HepG2 (cell line): Measurements from ENCODE around the gene NUDT14. TPM values are rescaled to one million over a fixed set of nuclear protein-coding genes. Genes with fewer than 3 reads are reported as not detected.

Experiments used
- ATAC-seq: fragments of 200-7000 bp; cut with Tn5 transposase; 3 replicates; pipeline ENCODE4 v1.9.1; 2020; ENCODE audit warnings: mild to moderate bottlenecking, moderate library complexity
- BruUV-seq: library from RNA; stranded (reverse); fragments of 400-500 nt; replicated peaks from 2 replicates; lab custom pipeline; 2021; lab: Mats Ljungman, UMichigan
- CTCF ChIA-PET: fragments of 300-600 bp; formaldehyde crosslinking; extraction: SDS; loops from one replicate; lab custom pipeline; 2021; ENCODE audit warnings: low total read pairs, inconsistent platforms, low intra/inter-chr PET ratio; lab: Yijun Ruan, JAX
- POLR2A ChIA-PET: fragments of 350-600 bp; sonication (Branson Sonifier 250); formaldehyde crosslinking; loops from one replicate; lab custom pipeline; 2020; ENCODE audit warnings: antibody characterized with exemption, inconsistent platforms; lab: Yijun Ruan, JAX
- DNase-seq: peaks from one replicate; pipeline ENCODE4 v3.0.0-alpha.2; 2015; ENCODE audit warnings: low spot score
- FAIRE-seq: peaks from 3 replicates; lab custom pipeline; 2011; peaks lifted over from hg19 to GRCh38; lab: Jason Lieb, UNC
- H2AFZ ChIP-seq: one replicate; pipeline ENCODE4 v1.6.1; 2011; ENCODE audit warnings: low read length, inconsistent platforms
- H3K27ac ChIP-seq: fragments of 300-600 bp; 3 replicates; pipeline ENCODE4 v1.8.0; 2011; ENCODE audit warnings: mixed run types, mild to moderate bottlenecking, mixed read lengths, low read length, inconsistent platforms; ENCODE audit not compliant: insufficient read depth; ENCODE audit errors: extremely low read length
- H3K27me3 ChIP-seq, 2 experiments: fragments of 200-600 bp in 1 of 2; 2 replicates in 1 of 2; 3 replicates in 1 of 2; pipeline versions ENCODE4 v1.6.0 to v1.8.0; 2011; ENCODE audit warnings: low read length in 2 of 2, mild to moderate bottlenecking in 2 of 2, moderate library complexity in 2 of 2, inconsistent platforms in 1 of 2; ENCODE audit not compliant: insufficient read depth in 2 of 2, control insufficient read depth in 1 of 2
- H3K36me3 ChIP-seq, 2 experiments: fragments of 200-600 bp in 1 of 2; replicated peaks in 1 of 2; 2 replicates in 1 of 2; 3 replicates in 1 of 2; pipeline versions ENCODE4 v1.5.1 to v1.8.0; 2011; ENCODE audit warnings: low read length in 2 of 2, inconsistent platforms in 1 of 2; ENCODE audit not compliant: insufficient read depth in 2 of 2, control insufficient read depth in 1 of 2
- H3K4me1 ChIP-seq: 2 replicates; pipeline ENCODE4 v1.5.1; 2012; ENCODE audit warnings: low read length, inconsistent platforms; ENCODE audit not compliant: insufficient read depth
- H3K4me2 ChIP-seq: 2 replicates; pipeline ENCODE4 v1.6.0; 2011; ENCODE audit warnings: low read depth, low read length, inconsistent platforms
- H3K4me3 ChIP-seq, 3 experiments: fragments of 200-600 bp in 1 of 3; sonication (generic), shearing (Covaris generic) in 1 of 3; replicated peaks in 1 of 3; 2 replicates each; pipeline ENCODE4 v1.5.1; 2011 to 2016; ENCODE audit warnings: low read length in 3 of 3, inconsistent platforms in 2 of 3, low read depth in 2 of 3, mild to moderate bottlenecking in 2 of 3, control low read depth in 1 of 3, mixed read lengths in 1 of 3; ENCODE audit not compliant: insufficient read depth in 1 of 3
- H3K79me2 ChIP-seq: one replicate; pipeline ENCODE4 v1.6.1; 2011; ENCODE audit warnings: low read length, inconsistent platforms; ENCODE audit not compliant: insufficient read depth
- H3K9ac ChIP-seq: 2 replicates; pipeline ENCODE4 v1.6.0; 2011; ENCODE audit warnings: mild to moderate bottlenecking, low read depth, low read length, inconsistent platforms; ENCODE audit not compliant: insufficient read depth
- H3K9me3 ChIP-seq: 2 replicates; pipeline ENCODE4 v1.5.1; 2012; ENCODE audit warnings: mild to moderate bottlenecking, low read length
- H4K20me1 ChIP-seq: 2 replicates; pipeline ENCODE4 v1.6.0; 2011; ENCODE audit warnings: inconsistent platforms, mild to moderate bottlenecking, low read length, moderate library complexity; ENCODE audit not compliant: insufficient read depth
- CENPBD1 ChIP-seq: sonication (generic); formaldehyde crosslinking; IDR thresholded peaks from 2 replicates; pipeline ENCODE4 v1.8.0; 2022; ENCODE audit warnings: missing genetic modification reagents, low read depth, mild to moderate bottlenecking, borderline replicate concordance
- MTA1 ChIP-seq: sonication (generic); formaldehyde crosslinking; IDR thresholded peaks from 2 replicates; pipeline ENCODE4 v1.4.0; 2020; ENCODE audit warnings: missing genetic modification reagents, mild to moderate bottlenecking, borderline replicate concordance
- NFE2 ChIP-seq: sonication (generic); formaldehyde crosslinking; IDR thresholded peaks from 2 replicates; pipeline ENCODE4 v1.4.0; 2020; ENCODE audit warnings: missing genetic modification reagents
- PAX8 ChIP-seq: sonication (generic); formaldehyde crosslinking; IDR thresholded peaks from 2 replicates; pipeline ENCODE4 v1.8.0; 2022; ENCODE audit warnings: mild to moderate bottlenecking, missing genetic modification reagents, borderline replicate concordance
- RBAK ChIP-seq: sonication (generic); formaldehyde crosslinking; IDR thresholded peaks from 2 replicates; pipeline ENCODE4 v1.5.1; 2020; ENCODE audit warnings: mild to moderate bottlenecking, missing genetic modification reagents
- TEAD2 ChIP-seq: sonication (generic); formaldehyde crosslinking; IDR thresholded peaks from 2 replicates; pipeline ENCODE4 v1.9.0; 2021; ENCODE audit warnings: missing genetic modification reagents
- TOE1 ChIP-seq: sonication (generic); formaldehyde crosslinking; IDR thresholded peaks from 2 replicates; pipeline ENCODE4 v1.4.0; 2020; ENCODE audit warnings: mild to moderate bottlenecking, missing genetic modification reagents
- ZNF503 ChIP-seq: sonication (generic); formaldehyde crosslinking; IDR thresholded peaks from 2 replicates; pipeline ENCODE4 v1.4.0; 2020; ENCODE audit warnings: missing genetic modification reagents
- WGBS: methylation state at CpG from one replicate; pipeline ENCODE4 v1.1.6; 2017; ENCODE audit warnings: low lambda C conversion rate; 5-methylcytosine and 5-hydroxymethylcytosine counted together
- in situ Hi-C: cut with HindIII; loops from 2 replicates; pipeline ENCODE4 v1.10.0; 2017; ENCODE audit warnings: low pct_unique_long_range_greater_than_20kb; ENCODE audit not compliant: extremely low pct_ligation_motif_present
- intact Hi-C: fragments of 100-400 bp; cut with micrococcal nuclease; formaldehyde crosslinking; loops from one replicate; pipeline ENCODE4 v1.10.0; 2022; ENCODE audit not compliant: unreplicated experiment
- polyA plus RNA-seq, 8 experiments: library from polyadenylated mRNA; depleted of rRNA in 3 of 8; stranded (reverse) in 7 of 8; unstranded in 1 of 8; fragments of >200 nt; fragmentation: Illumina TruSeq in 4 of 8; extraction: Trizol in 4 of 8; gene quantifications; 2 replicates each; pipeline versions ENCODE4 v1.2.1 to v1.2.3, GENCODE V29; 2011 to 2016; ENCODE audit warnings: low read depth in 4 of 8, missing spikeins in 1 of 8, mixed read lengths in 1 of 8; ENCODE audit not compliant: insufficient read depth in 1 of 8
- total RNA-seq, 5 experiments: library from RNA; depleted of rRNA; stranded (reverse); fragments of >200 nt; fragmentation: Illumina TruSeq; extraction: Trizol; gene quantifications; 2 replicates each; pipeline ENCODE4 v1.2.3, GENCODE V29; 2016; ENCODE audit warnings: low read depth in 1 of 5

NUDT14 gene
- total and polyA plus RNA-seq, 2 of the 13 experiments (the other 11 are each of a cell fraction or from before 2014, with no cell fraction given), result 5.8 to 6.1 TPM

GRCh38 chr14:105211086-105211757 lies 30.1 kb upstream of the NUDT14 start:
- no peaks in the 10 kb centered on the region for H3K79me2 ChIP-seq
- CTCF ChIA-PET, result no interaction called here
- no peaks in the 10 kb centered on the region; a peak in 1 of 5 replicates for H3K27me3 ChIP-seq
- BruUV-seq, result no TSS peak
- peaks cover 8 to 10% of the 10 kb centered on the region in 2 experiments; a peak in 4 of 5 replicates for H3K36me3 ChIP-seq
- no peak overlapping the region for H2AFZ ChIP-seq
- in situ Hi-C loops (no loop called here), intact Hi-C loops (no loop called here)
- ATAC-seq (no peak), DNase-seq (no peak), FAIRE-seq (no peak)
- H3K9me3 ChIP-seq, result no peaks in the 10 kb centered on the region
- WGBS, result 96% methylated on average over 16 of the region's 23 CpGs
- TF ChIP-seq MTA1 (CRISPR knock-in tag), result 0 out of 2 replicates have a peak, but pooled peaks have one; percentile 20
- no peak for TF ChIP-seq RBAK (CRISPR knock-in tag)
- TF ChIP-seq ZNF503 (CRISPR knock-in tag), result no peak
- POLR2A ChIA-PET, result no interaction called here
- no peak overlapping the region for H3K9ac ChIP-seq
- H3K4me1 ChIP-seq, result no peaks in the 10 kb centered on the region
- no peaks in the 10 kb centered on the region; the same call in 1 of the 2 replicates for H4K20me1 ChIP-seq
- no peak overlapping the region for H3K4me3 ChIP-seq
- no peak overlapping the region for H3K27ac ChIP-seq
- no peak overlapping the region for H3K4me2 ChIP-seq

GRCh38 chr14:105210266-105211025 lies 29.3 kb upstream of the NUDT14 start:
- no peak for FAIRE-seq
- BruUV-seq, result no TSS peak
- DNase-seq, result no peak
- Histone ChIP-seq H3K9me3 (no peaks in the 10 kb centered on the region), H3K4me3 (no peak overlapping the region), H3K79me2 (no peaks in the 10 kb centered on the region), H2AFZ (no peak overlapping the region), H3K9ac (no peak overlapping the region), H3K27me3 (no peaks in the 10 kb centered on the region; a peak in 1 of 5 replicates), H4K20me1 (no peaks in the 10 kb centered on the region; the same call in 1 of the 2 replicates), H3K4me2 (no peak overlapping the region), H3K27ac (no peak overlapping the region), H3K36me3 (peaks cover 8 to 10% of the 10 kb centered on the region in 2 experiments; a peak in 3 of 5 replicates), H3K4me1 (no peaks in the 10 kb centered on the region)
- CTCF ChIA-PET, result no interaction called here
- POLR2A ChIA-PET, result no interaction called here
- WGBS, result 87% methylated on average over 8 of the region's 30 CpGs
- no peak for ATAC-seq
- in situ Hi-C loops, result no loop called here
- intact Hi-C loops, result no loop called here
- TF ChIP-seq CENPBD1 (CRISPR knock-in tag) (no peak), NFE2 (CRISPR knock-in tag) (no peak), PAX8 (no peak), TEAD2 (CRISPR knock-in tag) (no peak), TOE1 (CRISPR knock-in tag) (no peak)
